NK-92 (cell line): ENCODE results near the gene BCR.
"Not testable (repeated sequence)": the region's sequence is repeated elsewhere in the genome, so short reads cannot be mapped to it uniquely, and the experiment has no call there.

Source experiments
- DNase-seq: peaks from one replicate; lab custom pipeline; 2025; ENCODE audit not compliant: unreplicated experiment; lab: John Stamatoyannopoulos, UW

Gene BCR

DNA sequence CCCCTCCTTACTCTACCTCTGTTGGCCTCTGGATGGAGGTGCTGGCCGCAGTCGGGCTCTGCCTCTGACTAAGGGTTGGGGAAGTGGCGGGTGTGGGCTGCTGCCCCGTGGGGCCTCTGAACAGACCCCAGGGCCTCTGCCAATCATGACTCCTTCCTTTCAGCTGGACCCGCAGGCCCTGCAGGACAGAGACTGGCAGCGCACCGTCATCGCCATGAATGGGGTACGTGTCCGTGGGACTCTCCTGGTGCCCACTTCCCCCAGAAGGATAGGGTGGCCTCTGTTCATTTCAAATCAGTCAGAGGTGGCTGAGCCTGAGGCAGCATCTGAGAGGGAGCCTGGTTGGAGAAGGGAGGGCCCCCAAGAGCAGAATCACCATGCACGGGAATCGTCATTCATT lies 129.0 kb downstream of the BCR start:
- not testable (repeated sequence) for DNase-seq

DNA sequence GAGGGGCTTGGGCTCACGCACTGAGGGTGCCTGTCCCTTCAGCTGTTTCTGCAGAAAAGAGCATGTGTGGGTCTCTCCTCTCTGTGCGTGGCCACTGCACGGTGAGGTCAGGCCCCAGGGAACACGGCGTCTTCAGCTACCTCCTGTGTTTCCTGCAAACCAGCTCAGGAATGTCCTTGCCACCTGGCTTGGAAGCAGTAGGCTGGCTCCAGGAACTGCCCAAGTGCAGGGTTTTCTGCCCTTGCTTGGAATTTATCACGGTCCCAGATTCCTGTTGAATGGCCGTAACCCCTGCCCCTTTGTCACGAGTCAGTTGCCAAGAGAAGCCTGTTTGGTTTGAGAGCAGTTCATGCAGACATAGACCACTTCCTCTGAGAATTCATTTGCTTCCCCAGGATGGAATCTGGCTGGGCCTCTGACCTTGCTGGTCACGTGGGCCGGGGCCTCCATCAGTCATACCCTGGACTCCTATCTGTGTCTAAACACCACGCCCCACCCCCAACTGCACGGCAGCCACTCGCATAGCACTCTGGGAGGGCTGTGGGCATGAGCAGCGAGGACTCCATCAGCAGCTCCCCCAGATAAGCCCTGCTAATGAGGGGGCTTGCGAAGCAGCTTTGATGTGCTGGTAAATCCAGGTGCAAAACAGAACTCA lies 130.3 kb downstream of the BCR start:
- DNase-seq: not testable (repeated sequence)

GRCh38 chr22:23311635-23312420 lies 131.5 kb downstream of the BCR start:
- DNase-seq: not testable (repeated sequence)

DNA sequence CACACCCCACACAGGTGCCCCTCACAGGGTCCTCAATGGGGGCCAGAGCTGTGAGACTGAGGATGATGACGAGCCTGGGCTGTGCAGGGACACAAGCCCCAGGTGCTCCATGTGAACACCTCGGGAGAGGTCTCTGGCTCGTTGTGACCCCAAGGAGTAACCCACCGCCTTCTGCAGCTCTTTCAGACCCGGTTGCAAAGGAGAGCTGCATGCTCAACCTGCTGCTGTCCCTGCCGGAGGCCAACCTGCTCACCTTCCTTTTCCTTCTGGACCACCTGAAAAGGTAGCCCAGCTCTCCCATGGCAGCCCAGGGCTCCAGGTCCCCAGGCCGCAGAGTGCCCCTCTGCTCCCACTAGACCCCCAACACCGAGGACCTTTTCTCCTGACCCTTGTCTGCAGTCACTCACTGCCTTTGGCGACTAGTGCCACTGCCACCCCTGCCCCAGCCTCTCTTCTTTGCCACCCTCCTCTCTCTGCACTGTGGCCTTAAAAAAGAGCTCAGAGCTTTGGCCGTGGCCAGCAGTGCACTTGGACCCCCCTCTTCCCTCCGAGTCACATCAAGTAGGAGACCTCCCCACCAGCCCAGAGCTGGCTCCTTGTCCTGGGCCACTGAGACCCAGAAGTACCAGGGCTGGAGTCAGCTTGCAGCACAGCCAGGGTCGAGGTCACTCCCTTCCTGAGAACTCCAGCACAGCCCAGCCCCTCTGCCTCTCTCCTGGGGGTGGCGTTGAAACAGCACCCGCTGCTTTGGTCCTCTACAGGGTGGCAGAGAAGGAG lies 133.7 kb downstream of the BCR start:
- DNase-seq: no peak

- no peak for DNase-seq
These were observed 135.1 kb downstream of the BCR start for GRCh38 chr22:23315341-23315917.

- not testable (repeated sequence) for DNase-seq
These were observed 136.3 kb downstream of the BCR start for GRCh38 chr22:23316596-23316995.

- not testable (repeated sequence) for DNase-seq
These were observed 138.0 kb downstream of the BCR start for GRCh38 chr22:23318316-23318715.

DNA sequence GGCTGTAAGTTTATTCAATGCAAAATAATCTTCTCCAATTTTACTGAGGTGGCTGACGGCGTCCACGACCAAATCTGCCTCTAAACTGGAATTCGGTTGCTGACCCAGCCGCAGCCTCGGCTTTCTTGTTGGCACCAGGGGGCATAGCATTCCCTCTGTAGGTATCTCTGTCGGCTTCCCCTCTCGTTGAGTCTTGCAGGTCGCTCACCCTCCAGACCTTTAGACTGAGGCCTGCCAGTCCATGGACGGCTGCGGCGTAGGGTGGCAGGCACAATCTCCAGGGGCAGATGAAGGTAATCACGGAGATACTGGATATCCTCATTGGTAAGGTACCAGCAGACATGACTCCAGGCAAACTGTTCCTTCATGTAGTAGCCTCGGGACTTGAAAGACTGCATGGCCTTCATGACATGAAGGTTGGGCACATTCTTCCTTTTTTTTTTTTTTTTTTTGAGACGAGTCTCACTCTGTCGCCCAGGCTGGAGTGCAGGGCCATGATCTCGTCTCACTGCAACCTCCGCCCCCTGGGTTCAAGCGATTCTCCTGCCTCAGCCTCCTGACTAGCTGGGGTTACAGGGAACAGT lies 142.3 kb downstream of the BCR start:
- DNase-seq: not testable (repeated sequence)

GRCh38 chr22:23323960-23324688 lies 143.8 kb downstream of the BCR start:
- DNase-seq: not testable (repeated sequence)

GRCh38 chr22:23325183-23325582 lies 144.9 kb downstream of the BCR start:
- DNase-seq: no peak

DNA sequence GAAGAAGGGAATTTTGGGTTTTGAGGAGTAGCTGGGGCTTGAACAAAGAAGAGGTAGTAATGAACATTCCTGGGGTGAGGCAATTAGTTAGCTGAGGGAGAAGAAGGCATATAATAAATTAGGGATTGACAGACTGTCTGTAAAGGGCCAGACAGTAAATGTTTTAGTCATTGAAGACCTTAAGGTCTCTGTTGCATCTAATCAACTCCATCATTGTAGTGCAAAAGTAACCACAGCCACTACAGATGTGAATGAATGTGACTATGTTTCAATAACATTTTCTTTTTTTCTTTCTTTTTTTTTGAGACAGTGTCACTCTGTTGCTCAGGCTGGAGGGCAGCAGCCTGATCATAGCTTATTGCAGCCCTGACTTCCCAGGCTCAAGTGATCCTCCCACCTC lies 153.5 kb downstream of the BCR start:
- DNase-seq: not testable (repeated sequence)

DNA sequence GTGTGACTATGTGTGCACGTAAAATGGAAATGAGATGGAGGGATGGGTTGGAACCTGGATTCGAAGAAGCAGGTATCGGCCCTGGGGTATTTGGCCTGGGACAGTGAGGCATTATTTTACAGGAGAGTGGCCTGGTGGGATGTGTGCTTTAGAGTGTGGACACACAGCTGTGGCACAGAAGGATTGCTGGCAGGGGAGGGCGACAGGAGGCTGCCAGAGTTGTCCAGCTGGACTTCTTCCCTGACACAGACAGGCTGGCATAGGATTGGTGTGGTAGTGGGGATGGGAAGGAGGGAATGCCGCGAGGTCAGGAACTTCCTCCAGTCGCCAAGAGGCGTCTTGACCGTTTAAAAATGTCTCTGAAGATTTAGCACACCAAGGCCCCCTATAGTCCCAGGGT lies 157.4 kb downstream of the BCR start:
- DNase-seq: not testable (repeated sequence)

GRCh38 chr22:23341942-23342695 lies 161.8 kb downstream of the BCR start:
- not testable (repeated sequence) for DNase-seq

DNA sequence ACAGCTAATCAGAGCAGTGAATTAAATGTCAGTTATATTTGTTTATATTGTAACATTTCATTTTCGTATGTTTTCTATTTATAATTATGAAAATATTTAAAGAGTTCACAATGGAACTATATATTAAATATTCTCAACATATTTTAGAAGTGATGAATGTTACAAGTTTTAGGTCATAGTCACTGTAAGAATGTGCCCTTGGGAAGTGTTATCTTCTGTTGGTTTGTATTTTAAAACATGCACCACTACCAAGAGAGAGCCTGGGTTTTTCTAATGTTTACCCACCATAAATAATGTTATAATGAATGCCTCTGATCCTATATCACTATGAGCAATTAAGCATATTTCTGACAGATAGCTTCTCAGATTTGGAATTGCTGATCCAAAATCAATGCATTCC lies 171.0 kb downstream of the BCR start:
- DNase-seq: no peak

GRCh38 chr22:23353004-23353403 lies 172.7 kb downstream of the BCR start:
- DNase-seq: no peak

DNA sequence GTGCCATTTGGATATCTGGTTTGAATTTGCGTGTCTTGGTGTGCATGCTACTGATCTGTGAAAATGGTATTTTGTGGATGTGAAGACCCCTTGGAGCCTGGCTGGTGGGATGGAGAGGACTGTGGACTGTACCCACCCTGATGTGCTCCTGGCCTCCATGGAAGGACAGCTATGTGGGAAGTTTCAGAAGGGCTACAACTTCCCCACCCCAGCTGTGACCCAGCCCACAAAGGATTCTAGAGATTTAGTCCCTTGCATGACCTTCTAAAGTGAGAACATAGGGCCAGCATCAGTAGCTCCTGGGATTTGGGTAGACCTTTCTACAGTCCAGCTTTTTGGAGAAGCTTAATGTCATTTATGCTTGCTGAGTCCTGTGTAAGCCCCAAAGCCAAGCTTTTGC lies 173.4 kb downstream of the BCR start:
- DNase-seq: no peak

GRCh38 chr22:23356094-23356493 lies 175.8 kb downstream of the BCR start:
- DNase-seq: no peak

GRCh38 chr22:23357053-23357452 lies 176.7 kb downstream of the BCR start:
- no peak for DNase-seq

GRCh38 chr22:23359583-23360123 lies 179.3 kb downstream of the BCR start:
- no peak for DNase-seq
